Right renal cortex interstitium (tissue), 3 donors: ENCODE results near the gene MEIS1. TPM values are rescaled to one million over a fixed set of nuclear protein-coding genes. Genes with fewer than 3 reads are reported as not detected.
A peak's percentile ranks its signal among the peaks of the same experiment; 100 is the strongest.
"Not testable (repeated sequence)": the region's sequence is repeated elsewhere in the genome, so short reads cannot be mapped to it uniquely, and the experiment has no call there.

ENCODE experiments used
- DNase-seq, 3 donors: peaks; one replicate each; pipeline ENCODE4 v3.0.0-alpha.2; 2013; ENCODE audit warnings: low read depth in 3 of 3, low spot score in 2 of 3
- polyA plus RNA-seq, 3 donors: library from polyadenylated mRNA; unstranded; fragments of 120-200 nt; gene quantifications; one replicate each; pipeline ENCODE4 v1.2.1, GENCODE V29; 2013; ENCODE audit not compliant: insufficient read length in 3 of 3

MEIS1 gene
- 100 to 1,000 TPM; 105 to 132 (median 122) TPM for polyA plus RNA-seq

GRCh38 chr2:66434679-66435548 lies at the start of gene MEIS1:
MEIS1 (plus strand) TSS chr2:66435125; CDS start chr2:66435857, 732 bp downstream.
- peak in 2 of 3 donors; percentile 90 to 93 for DNase-seq

- no peak for DNase-seq
Observed at GRCh38 chr2:66387016-66387753, 47.7 kb upstream of the MEIS1 start.

- no peak for DNase-seq
Observed at GRCh38 chr2:66389651-66390131, 45.2 kb upstream of the MEIS1 start.

- no peak for DNase-seq
Observed at GRCh38 chr2:66390152-66390551, 44.8 kb upstream of the MEIS1 start.

- DNase-seq: no peak
Observed at GRCh38 chr2:66390811-66391210, 44.1 kb upstream of the MEIS1 start.

- DNase-seq: not testable (repeated sequence)
Observed at GRCh38 chr2:66391240-66391639, 43.7 kb upstream of the MEIS1 start.

- DNase-seq: no peak
Observed at GRCh38 chr2:66405473-66405872, 29.5 kb upstream of the MEIS1 start.

- no peak for DNase-seq
Observed at GRCh38 chr2:66408905-66409304, 26.0 kb upstream of the MEIS1 start.

- DNase-seq: no peak
Observed at GRCh38 chr2:66412874-66413273, 22.1 kb upstream of the MEIS1 start.

- DNase-seq: no peak
Observed at GRCh38 chr2:66414896-66415295, 20.0 kb upstream of the MEIS1 start.

GRCh38 chr2:66418381-66418780 lies 16.5 kb upstream of the MEIS1 start:
- no peak for DNase-seq

GRCh38 chr2:66421612-66422011 lies 13.3 kb upstream of the MEIS1 start:
- no peak for DNase-seq

GRCh38 chr2:66423391-66424124 lies 11.4 kb upstream of the MEIS1 start:
- DNase-seq: no peak

- DNase-seq: peak in 1 of 3 donors; percentile 9
Observed at GRCh38 chr2:66426244-66427111, 8.4 kb upstream of the MEIS1 start.

GRCh38 chr2:66427300-66427699 lies 7.6 kb upstream of the MEIS1 start:
- no peak for DNase-seq

GRCh38 chr2:66428986-66429612 lies 5.8 kb upstream of the MEIS1 start:
- DNase-seq: peak in 1 of 3 donors; percentile 68

GRCh38 chr2:66429693-66430504 lies 5.0 kb upstream of the MEIS1 start:
- peak in 1 of 3 donors; percentile 52 for DNase-seq

- no peak for DNase-seq
Observed at GRCh38 chr2:66430505-66431273, 4.2 kb upstream of the MEIS1 start.
